AG20443 (cell line): Measurements from ENCODE around the gene GGT7.
"Not testable (repeated sequence)": the region's sequence is repeated elsewhere in the genome, so short reads cannot be mapped to it uniquely, and the experiment has no call there.

Experiments
- DNase-seq: peaks from one replicate; pipeline ENCODE4 v3.0.0; 2012; ENCODE audit warnings: low spot score, mixed read lengths

The GGT7 gene

GRCh38 chr20:34872622-34873224 is at the start of gene GGT7:
GGT7 (minus strand) TSS chr20:34872856; CDS start chr20:34872815, 41 bp downstream.
- DNase-seq, result peak; percentile 93

- peak; percentile 57 for DNase-seq
Observed at GRCh38 chr20:34921436-34921835, 48.8 kb upstream of the GGT7 start.

- no peak for DNase-seq
Observed at GRCh38 chr20:34920055-34920454, 47.4 kb upstream of the GGT7 start.

- DNase-seq, result no peak
Observed at GRCh38 chr20:34916774-34917354, 44.2 kb upstream of the GGT7 start.

GRCh38 chr20:34915749-34916455 is 43.2 kb upstream of the GGT7 start:
- DNase-seq, result no peak

- DNase-seq, result no peak
Observed at GRCh38 chr20:34915131-34915530, 42.5 kb upstream of the GGT7 start.

GRCh38 chr20:34907616-34908469 is 35.2 kb upstream of the GGT7 start:
- DNase-seq, result peak; percentile 90

- no peak for DNase-seq
Observed at GRCh38 chr20:34904202-34904621, 31.6 kb upstream of the GGT7 start.

GRCh38 chr20:34898731-34899130 is 26.1 kb upstream of the GGT7 start:
- DNase-seq, result not testable (repeated sequence)

GRCh38 chr20:34898129-34898528 is 25.5 kb upstream of the GGT7 start:
- not testable (repeated sequence) for DNase-seq

GRCh38 chr20:34896086-34896621 is 23.5 kb upstream of the GGT7 start:
- DNase-seq, result no peak

- no peak for DNase-seq
Observed at GRCh38 chr20:34895465-34895864, 22.8 kb upstream of the GGT7 start.

GRCh38 chr20:34894723-34895122 is 22.1 kb upstream of the GGT7 start:
- DNase-seq, result no peak

GRCh38 chr20:34892671-34893070 is 20.0 kb upstream of the GGT7 start:
- DNase-seq, result no peak

GRCh38 chr20:34891166-34892062 is 18.8 kb upstream of the GGT7 start:
- DNase-seq, result peak; percentile 69

- DNase-seq, result no peak
Observed at GRCh38 chr20:34888468-34888867, 15.8 kb upstream of the GGT7 start.

GRCh38 chr20:34887023-34887422 is 14.4 kb upstream of the GGT7 start:
- no peak for DNase-seq

GRCh38 chr20:34886122-34886521 is 13.5 kb upstream of the GGT7 start:
- DNase-seq, result no peak

GRCh38 chr20:34884260-34884659 is 11.6 kb upstream of the GGT7 start:
- DNase-seq, result no peak

- no peak for DNase-seq
Observed at GRCh38 chr20:34883809-34884208, 11.2 kb upstream of the GGT7 start.

- DNase-seq, result no peak
Observed at GRCh38 chr20:34883087-34883688, 10.5 kb upstream of the GGT7 start.
